Measurements from ENCODE around the gene FRMD3. TPM values are rescaled to one million over a fixed set of nuclear protein-coding genes. Genes with fewer than 3 reads are reported as not detected.

Gene FRMD3
- total RNA-seq, 1 donor: 0.86 TPM

GRCh38 chr9:83403527-83404238 lies 134.5 kb downstream of the FRMD3 start:
- DNase-seq (ENCODE audit: low read depth): peak; percentile 6
- TF ChIP-seq CTCF (IDR thresholded peaks at IDR 0.05; ENCODE audit: insufficient read depth, low read depth, low read length): no peak
- H3K4me3 ChIP-seq (ENCODE audit: low read depth, low read length): no peak overlapping the region

DNA sequence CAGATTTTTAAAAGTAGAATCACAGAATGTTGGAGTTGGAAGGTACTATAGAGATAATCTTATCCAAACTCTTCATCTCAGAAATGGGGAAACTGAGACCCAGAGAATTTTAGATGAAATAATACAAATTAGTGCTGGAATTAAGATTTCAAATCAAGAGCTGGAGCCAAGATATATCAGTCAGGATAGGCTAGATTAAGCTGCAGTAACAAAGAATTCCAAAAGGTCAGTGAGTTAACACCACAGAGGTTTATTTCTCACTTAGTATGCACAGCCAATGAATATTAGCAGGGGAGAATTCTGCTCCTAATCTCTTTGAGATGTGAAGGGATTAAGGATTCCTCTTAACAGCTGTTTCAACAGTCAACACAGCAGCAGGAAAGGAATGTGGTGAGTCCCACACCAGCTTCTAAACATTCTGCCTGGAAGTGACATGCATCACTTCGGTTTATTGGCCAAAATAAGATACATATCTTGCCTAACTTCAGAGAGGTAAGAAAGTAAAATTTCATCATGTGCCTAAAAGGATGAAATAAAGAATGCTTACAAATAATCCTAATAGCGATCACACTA lies 136.8 kb downstream of the FRMD3 start:
- DNase-seq (ENCODE audit: low read depth): peak; percentile 13
- H3K4me3 ChIP-seq (ENCODE audit: low read depth, low read length): no peak overlapping the region
- TF ChIP-seq CTCF (IDR thresholded peaks at IDR 0.05; ENCODE audit: insufficient read depth, low read depth, low read length): no peak

GRCh38 chr9:83396813-83397212 lies 141.4 kb downstream of the FRMD3 start:
- H3K4me3 ChIP-seq (ENCODE audit: low read depth, low read length): no peak overlapping the region
- no peak for DNase-seq (ENCODE audit: low read depth)
- no peak for TF ChIP-seq CTCF (IDR thresholded peaks at IDR 0.05; ENCODE audit: insufficient read depth, low read depth, low read length)

DNA sequence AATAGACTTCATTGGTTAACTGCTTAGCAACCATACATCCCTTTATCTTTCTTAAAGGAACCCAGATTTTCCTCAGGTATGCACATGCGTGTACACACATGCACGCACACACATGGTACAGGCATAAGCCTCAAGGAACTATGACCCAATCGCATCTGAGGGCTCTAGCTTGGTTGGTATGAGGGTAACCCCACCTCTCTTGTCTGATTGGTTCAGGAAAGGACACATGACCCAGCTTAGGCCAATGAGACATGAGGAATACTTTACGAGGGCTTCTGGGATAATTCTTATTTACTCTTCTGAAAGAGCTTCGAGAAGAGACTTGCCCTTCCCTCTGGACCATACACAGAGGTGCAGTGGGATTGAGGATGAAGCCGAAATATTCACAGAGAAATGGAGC lies 141.9 kb downstream of the FRMD3 start:
- no peak for TF ChIP-seq CTCF (IDR thresholded peaks at IDR 0.05; ENCODE audit: insufficient read depth, low read depth, low read length)
- DNase-seq (ENCODE audit: low read depth): no peak
- H3K4me3 ChIP-seq (ENCODE audit: low read depth, low read length): no peak overlapping the region

- TF ChIP-seq CTCF (IDR thresholded peaks at IDR 0.05; ENCODE audit: insufficient read depth, low read depth, low read length): no peak
- H3K4me3 ChIP-seq (ENCODE audit: low read depth, low read length): no peak overlapping the region
- DNase-seq (ENCODE audit: low read depth): no peak
Measured at GRCh38 chr9:83392228-83392627, 146.0 kb downstream of the FRMD3 start.

- no peak for DNase-seq (ENCODE audit: low read depth)
- no peak for TF ChIP-seq CTCF (IDR thresholded peaks at IDR 0.05; ENCODE audit: insufficient read depth, low read depth, low read length)
- H3K4me3 ChIP-seq (ENCODE audit: low read depth, low read length): no peak overlapping the region
Measured at GRCh38 chr9:83388346-83388745, 149.9 kb downstream of the FRMD3 start.
